Common myeloid progenitor, CD34-positive (primary cell): ENCODE results near the gene CDR2L.

ENCODE experiments used
- CTCF ChIA-PET: fragments of 350-600 bp; sonication (Branson Sonifier 250); formaldehyde crosslinking; loops from one replicate; lab custom pipeline; 2021; ENCODE audit warnings: antibody characterized with exemption; lab: Charles Lee
- POLR2A ChIA-PET: fragments of 350-600 bp; sonication (Branson Sonifier 250); formaldehyde crosslinking; loops from one replicate; lab custom pipeline; 2021; ENCODE audit warnings: antibody characterized with exemption; lab: Charles Lee
- DNase-seq, 3 donors: peaks; one replicate each; pipeline versions ENCODE4 v3.0.0 to v3.0.0-alpha.2; 2013
- H3K27ac ChIP-seq, 2 experiments: 1 replicate in 1 of 2; 2 replicates in 1 of 2; pipeline ENCODE4 v1.7.0; 2013; ENCODE audit warnings: inconsistent platforms in 2 of 2, low read length in 2 of 2, mild to moderate bottlenecking in 2 of 2, low read depth in 1 of 2, moderate library complexity in 1 of 2; ENCODE audit not compliant: severe bottlenecking in 2 of 2, insufficient read depth in 1 of 2, poor library complexity in 1 of 2
- H3K27me3 ChIP-seq, 5 experiments: replicated peaks in 2 of 5; 1 replicate in 3 of 5; 2 replicates in 2 of 5; pipeline versions ENCODE4 v1.6.1 to v1.7.0; 2013; ENCODE audit warnings: low read length in 4 of 5, mild to moderate bottlenecking in 2 of 5, moderate library complexity in 2 of 5, inconsistent platforms in 1 of 5; ENCODE audit not compliant: insufficient read depth in 5 of 5, control insufficient read depth in 4 of 5
- H3K36me3 ChIP-seq, 4 experiments: 1 replicate in 2 of 4; 2 replicates in 2 of 4; pipeline versions ENCODE4 v1.6.1 to v1.7.0; 2013; ENCODE audit warnings: low read length in 3 of 4, control low read depth in 1 of 4, mild to moderate bottlenecking in 1 of 4; ENCODE audit not compliant: control insufficient read depth in 4 of 4, insufficient read depth in 4 of 4
- H3K4me1 ChIP-seq, 4 experiments: 1 replicate in 3 of 4; 2 replicates in 1 of 4; pipeline versions ENCODE4 v1.6.1 to v1.7.1; 2013; ENCODE audit warnings: low read length in 3 of 4, mild to moderate bottlenecking in 3 of 4, control low read depth in 1 of 4, inconsistent platforms in 1 of 4, moderate library complexity in 1 of 4; ENCODE audit not compliant: control insufficient read depth in 4 of 4, insufficient read depth in 4 of 4; ENCODE audit errors: control extremely low read depth in 1 of 4
- H3K4me3 ChIP-seq, 7 experiments: 1 replicate in 4 of 7; 2 replicates in 3 of 7; pipeline versions ENCODE4 v1.5.1 to v1.7.0; 2013; ENCODE audit warnings: mild to moderate bottlenecking in 7 of 7, low read length in 6 of 7, moderate library complexity in 6 of 7, inconsistent platforms in 2 of 7, low read depth in 2 of 7, control low read depth in 1 of 7; ENCODE audit not compliant: insufficient read depth in 4 of 7, control insufficient read depth in 1 of 7; ENCODE audit errors: extremely low read depth in 1 of 7
- H3K9me3 ChIP-seq, 5 experiments: 1 replicate in 4 of 5; 2 replicates in 1 of 5; pipeline versions ENCODE4 v1.6.1 to v1.7.1; 2013; ENCODE audit warnings: low read length in 4 of 5, mild to moderate bottlenecking in 2 of 5, inconsistent platforms in 1 of 5, low read depth in 1 of 5, moderate library complexity in 1 of 5; ENCODE audit not compliant: control insufficient read depth in 4 of 5, insufficient read depth in 2 of 5; ENCODE audit errors: control extremely low read depth in 1 of 5
- WGBS: methylation state at CpG from one replicate; pipeline ENCODE4 v1.1.5; 2013; ENCODE audit not compliant: insufficient coverage; 5-methylcytosine and 5-hydroxymethylcytosine counted together

Gene CDR2L

GRCh38 chr17:74987909-74988711 lies 678 bp downstream of the CDR2L start:
- peaks cover 0 to 26% (median 5%) of the 10 kb centered on the region in 5 experiments for H3K27me3 ChIP-seq
- no peaks in the 10 kb centered on the region for H3K36me3 ChIP-seq
- under 1% methylated on average over 62 of the region's 76 CpGs for WGBS
- H3K27ac ChIP-seq = no peak overlapping the region
- H3K4me1 ChIP-seq = peaks cover 0 to 20% (median 19%) of the 10 kb centered on the region in 4 experiments
- ChIA-PET CTCF (interaction anchor here (0.7 to 4.7 kb wide), 12 partner anchors 10 to 66 kb away, joined by 3 to 21 read pairs (median 6); partner anchors contain the start of gene MRPL58), POLR2A (interaction anchor here (0.6 to 2.0 kb wide), 2 partner anchors 24 to 1257 kb away, joined by 3 to 13 read pairs; partner anchors contain the start of gene MRPL58)
- peak overlapping the region; percentile 49 to 83 (median 62) for H3K4me3 ChIP-seq
- DNase-seq = peak in 2 of 3 donors; percentile 51 to 64
- no peaks in the 10 kb centered on the region for H3K9me3 ChIP-seq

- Histone ChIP-seq H3K27ac (no peak overlapping the region), H3K27me3 (peaks cover 0 to 21% (median 2%) of the 10 kb centered on the region in 5 experiments), H3K36me3 (no peaks in the 10 kb centered on the region), H3K4me3 (no peak overlapping the region), H3K9me3 (no peaks in the 10 kb centered on the region), H3K4me1 (peaks cover 0 to 20% (median 19%) of the 10 kb centered on the region in 4 experiments)
- POLR2A ChIA-PET = interaction anchor here (0.6 kb wide), 1 partner anchor 237 kb away, joined by 3 read pairs; no protein-coding TSS in a partner anchor
- DNase-seq = no peak
- CTCF ChIA-PET = interaction anchor here (0.9 to 4.7 kb wide), 7 partner anchors 11 to 29 kb away, joined by 3 to 21 read pairs (median 5); partner anchors contain the start of gene MRPL58
- WGBS = 100% methylated on average over 6 of the region's 10 CpGs
Measured at GRCh38 chr17:74990581-74991105, 3.2 kb downstream of the CDR2L start.

DNA sequence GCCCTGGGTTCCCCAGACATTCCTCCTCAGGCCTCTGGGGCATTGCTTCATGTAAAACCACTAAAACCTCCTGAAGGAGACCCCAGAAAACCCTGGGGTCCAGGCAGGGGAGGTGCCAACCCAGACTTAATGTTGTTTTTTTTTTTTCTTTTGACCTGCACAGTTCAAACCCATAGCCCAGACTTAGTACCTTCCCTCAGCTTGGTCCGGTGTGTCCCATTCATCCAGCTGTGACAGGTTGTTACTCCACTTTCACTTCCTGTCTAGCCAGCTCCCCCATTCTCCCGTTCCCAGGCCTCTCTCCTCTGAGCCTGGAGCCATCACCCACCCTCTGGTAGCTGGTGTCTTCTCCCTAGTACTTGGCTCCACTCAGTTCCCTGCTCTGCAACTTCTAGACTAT lies 4.8 kb downstream of the CDR2L start:
- peaks cover 0 to 22% (median 2%) of the 10 kb centered on the region in 5 experiments for H3K27me3 ChIP-seq
- CTCF ChIA-PET = interaction anchor here (0.9 to 2.3 kb wide), 4 partner anchors 15 to 30 kb away, joined by 3 to 7 read pairs (median 4); partner anchors contain the start of gene MRPL58
- WGBS = 70% methylated on average over 2 of the region's 2 CpGs
- no peaks in the 10 kb centered on the region for H3K36me3 ChIP-seq
- no peak overlapping the region for H3K27ac ChIP-seq
- POLR2A ChIA-PET = no interaction called here
- H3K4me3 ChIP-seq = no peak overlapping the region
- no peak for DNase-seq
- peaks cover 0 to 14% (median 13%) of the 10 kb centered on the region in 4 experiments for H3K4me1 ChIP-seq
- H3K9me3 ChIP-seq = no peaks in the 10 kb centered on the region

DNA sequence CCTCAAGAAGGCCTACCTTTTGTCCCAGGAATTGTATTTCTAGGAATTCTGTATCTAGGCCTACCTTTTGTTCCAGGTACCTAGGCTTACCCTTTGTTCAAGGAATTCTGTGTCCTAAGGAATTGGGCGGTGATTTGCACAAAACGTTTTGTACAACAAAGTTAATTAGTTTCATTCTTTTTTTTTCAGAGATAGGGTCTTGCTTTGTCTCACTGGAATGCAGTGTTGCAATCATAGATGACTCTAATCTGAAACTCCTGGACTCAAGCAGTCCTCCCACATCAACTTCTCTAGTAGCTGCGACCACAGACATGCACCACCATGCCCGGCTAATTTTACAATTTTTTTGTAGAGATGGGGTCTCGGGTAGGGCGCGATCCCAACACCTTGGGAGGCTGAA lies 7.0 kb downstream of the CDR2L start:
- CTCF ChIA-PET = interaction anchor here (0.6 to 2.3 kb wide), 3 partner anchors 18 to 1054 kb away, joined by 3 to 12 read pairs (median 5); partner anchors contain the start of gene MRPL58
- POLR2A ChIA-PET = interaction anchor here (0.6 to 0.7 kb wide), 2 partner anchors 20 to 22 kb away, joined by 3 to 4 read pairs; partner anchors contain the start of gene HID1
- H3K27me3 ChIP-seq = peaks cover 0 to 12% (median 0%) of the 10 kb centered on the region in 5 experiments
- no peaks in the 10 kb centered on the region for H3K36me3 ChIP-seq
- no peaks in the 10 kb centered on the region for H3K9me3 ChIP-seq
- 98% methylated on average over 4 of the region's 7 CpGs for WGBS
- no peak for DNase-seq
- H3K4me1 ChIP-seq = no peaks in the 10 kb centered on the region
- H3K4me3 ChIP-seq = no peak overlapping the region
- no peak overlapping the region for H3K27ac ChIP-seq

- Histone ChIP-seq H3K9me3 (no peaks in the 10 kb centered on the region), H3K36me3 (no peaks in the 10 kb centered on the region), H3K27ac (no peak overlapping the region), H3K27me3 (peaks cover 0 to 8% (median 0%) of the 10 kb centered on the region in 5 experiments), H3K4me1 (no peaks in the 10 kb centered on the region), H3K4me3 (no peak overlapping the region)
- 95% methylated on average over 4 of the region's 5 CpGs for WGBS
- ChIA-PET POLR2A (no interaction called here), CTCF (interaction anchor here (2.3 kb wide), 1 partner anchor 34 kb away, joined by 5 read pairs; no protein-coding TSS in a partner anchor)
- no peak for DNase-seq
Measured at GRCh38 chr17:74995847-74996246, 8.4 kb downstream of the CDR2L start.

- POLR2A ChIA-PET = no interaction called here
- H3K36me3 ChIP-seq = no peaks in the 10 kb centered on the region
- H3K9me3 ChIP-seq = no peaks in the 10 kb centered on the region
- peaks cover 0 to 6% (median 0%) of the 10 kb centered on the region in 5 experiments for H3K27me3 ChIP-seq
- DNase-seq = no peak
- CTCF ChIA-PET = interaction anchor here (0.8 to 3.8 kb wide), 4 partner anchors 10 to 40 kb away, joined by 3 to 26 read pairs (median 6); partner anchors contain the start of gene MRPL58
- H3K4me3 ChIP-seq = no peak overlapping the region
- peaks cover 2 to 16% (median 3%) of the 10 kb centered on the region in 4 experiments for H3K4me1 ChIP-seq
- 78% methylated on average over 4 of the region's 6 CpGs for WGBS
- no peak overlapping the region for H3K27ac ChIP-seq
Measured at GRCh38 chr17:74998783-74999182, 11.4 kb downstream of the CDR2L start.
